Mesothelial cell of epicardium (in vitro differentiated cells): Measurements from ENCODE around the gene SUPV3L1. TPM values are rescaled to one million over a fixed set of nuclear protein-coding genes. Genes with fewer than 3 reads are reported as not detected.

ENCODE experiments used
- DNase-seq, 2 experiments: peaks; one replicate each; pipeline ENCODE4 v3.0.0; 2021; ENCODE audit warnings: low spot score in 2 of 2; ENCODE audit not compliant: unreplicated experiment in 2 of 2
- H3K27ac Mint-ChIP-seq: 2 replicates; pipeline ENCODE4 v1.8.0; 2021; ENCODE audit warnings: mixed read lengths
- H3K27me3 Mint-ChIP-seq: 2 replicates; pipeline ENCODE4 v1.8.0; 2021; ENCODE audit warnings: low read depth, mixed read lengths
- H3K36me3 Mint-ChIP-seq: 2 replicates; pipeline ENCODE4 v1.8.0; 2021; ENCODE audit warnings: mixed read lengths
- H3K4me1 Mint-ChIP-seq: 2 replicates; pipeline ENCODE4 v1.8.0; 2021; ENCODE audit warnings: mixed read lengths
- H3K4me3 Mint-ChIP-seq: 2 replicates; pipeline ENCODE4 v1.8.0; 2021; ENCODE audit warnings: mild to moderate bottlenecking, moderate library complexity, mixed read lengths
- H3K9me3 Mint-ChIP-seq: 2 replicates; pipeline ENCODE4 v1.8.0; 2021; ENCODE audit warnings: mixed read lengths
- CTCF ChIP-seq: fragments of 200-600 bp; sonication (generic); IDR thresholded peaks from one replicate; pipeline ENCODE4 v1.5.0; 2021; ENCODE audit warnings: antibody characterized with exemption; ENCODE audit not compliant: unreplicated experiment
- total RNA-seq: library from RNA; stranded (reverse); gene quantifications from 3 replicates; pipeline ENCODE4 v1.2.1, GENCODE V29; 2021

The SUPV3L1 gene
- total RNA-seq, 1 donor from 2014 or later, result 38.0 TPM

DNA sequence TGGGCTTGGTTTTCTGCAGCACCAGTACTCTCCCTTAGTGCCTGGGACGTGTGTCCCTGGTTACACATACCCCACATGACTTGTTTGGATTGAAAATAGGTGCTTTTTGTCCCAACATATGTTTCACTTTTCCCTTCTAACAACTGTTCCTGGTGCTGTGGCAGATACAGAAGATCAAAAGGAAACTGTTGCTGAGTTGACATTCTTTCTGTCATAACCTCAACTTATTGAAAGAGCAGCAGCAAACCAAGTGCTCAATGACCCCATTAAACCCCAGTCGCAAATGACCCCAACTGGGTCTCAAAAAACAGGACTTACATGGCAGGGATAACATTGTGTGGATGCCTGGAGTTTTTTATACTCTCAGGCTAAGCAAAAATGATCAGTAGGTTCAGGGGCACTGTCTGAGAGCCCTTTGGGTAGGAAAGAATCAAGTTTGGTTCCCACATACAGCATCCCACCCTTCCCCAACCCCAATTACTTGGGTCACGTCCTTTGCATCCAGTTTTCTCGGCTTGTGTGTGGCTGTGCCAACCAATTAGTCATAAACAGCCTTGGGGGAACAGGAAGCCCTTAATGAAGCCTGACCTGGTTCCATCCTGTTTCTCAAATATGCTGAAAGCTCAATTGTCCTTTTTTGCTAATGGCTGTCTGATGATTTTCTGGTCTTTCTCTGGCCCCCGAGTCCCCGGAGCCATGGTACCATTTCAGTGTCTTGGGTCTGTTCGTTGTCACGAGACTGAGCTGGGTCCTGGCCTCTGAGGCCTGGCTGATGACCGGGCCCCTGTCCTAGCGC lies 45.0 kb downstream of the SUPV3L1 start:
- no peak overlapping the region for H3K27ac Mint-ChIP-seq

DNA sequence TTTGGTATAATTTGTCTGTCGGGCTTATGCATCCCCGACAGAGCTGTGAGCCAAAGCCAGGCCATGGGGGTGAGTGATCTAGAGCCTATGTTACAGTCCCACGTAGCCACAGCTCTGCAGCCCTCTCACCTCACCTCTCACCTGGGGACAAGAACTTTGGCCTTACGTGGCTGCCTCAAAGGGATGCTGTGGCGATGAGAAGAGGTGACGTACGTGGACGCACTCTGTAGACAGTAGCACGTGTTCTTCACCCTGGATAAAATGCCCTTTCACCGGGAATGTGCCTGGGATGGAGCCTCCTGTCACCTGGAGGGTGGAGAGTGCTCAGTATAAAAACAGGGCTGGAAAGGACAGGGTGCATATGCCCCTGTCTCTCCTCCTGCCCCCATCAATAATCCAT lies 45.6 kb downstream of the SUPV3L1 start:
- no peaks in the 10 kb centered on the region for H3K9me3 Mint-ChIP-seq
- H3K36me3 Mint-ChIP-seq, result no peaks in the 10 kb centered on the region
- H3K4me1 Mint-ChIP-seq, result no peaks in the 10 kb centered on the region
- peaks cover 2% of the 10 kb centered on the region for H3K27me3 Mint-ChIP-seq
- no peak overlapping the region for H3K27ac Mint-ChIP-seq
- no peak for TF ChIP-seq CTCF
- no peak overlapping the region for H3K4me3 Mint-ChIP-seq
- no peak for DNase-seq

More for the DNA sequence above, 45.0 kb downstream of the SUPV3L1 start:
- Mint-ChIP-seq H3K9me3 (no peaks in the 10 kb centered on the region), H3K27me3 (peaks cover 2% of the 10 kb centered on the region), H3K4me1 (no peaks in the 10 kb centered on the region), H3K36me3 (no peaks in the 10 kb centered on the region), H3K4me3 (no peak overlapping the region)
- no peak for TF ChIP-seq CTCF
- no peak for DNase-seq

DNA sequence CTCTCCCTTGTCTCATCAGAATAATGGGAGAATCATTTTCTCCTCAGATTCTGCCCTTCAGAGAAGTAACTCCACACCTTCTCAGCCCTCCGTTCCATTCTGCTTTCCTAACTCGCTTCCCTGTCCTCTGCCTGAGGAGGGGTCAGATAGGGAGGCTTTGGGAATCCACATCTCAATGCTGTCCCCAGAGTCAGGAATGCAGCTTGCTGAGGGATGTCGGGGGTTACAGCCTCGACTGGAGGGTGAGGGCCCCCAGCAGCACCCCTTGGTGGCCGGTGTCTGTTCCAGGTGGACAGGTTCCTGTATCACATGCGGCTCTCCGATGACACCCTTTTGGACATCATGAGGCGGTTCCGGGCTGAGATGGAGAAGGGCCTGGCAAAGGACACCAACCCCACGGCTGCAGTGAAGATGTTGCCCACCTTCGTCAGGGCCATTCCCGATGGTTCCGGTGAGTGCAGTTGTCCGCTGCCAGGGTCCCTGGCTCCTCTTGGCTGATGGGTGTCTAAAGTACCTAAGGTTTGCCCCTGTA lies 47.0 kb downstream of the SUPV3L1 start:
- H3K9me3 Mint-ChIP-seq, result no peaks in the 10 kb centered on the region
- H3K4me1 Mint-ChIP-seq, result no peaks in the 10 kb centered on the region

GRCh38 chr10:69228151-69228550 lies 48.1 kb downstream of the SUPV3L1 start:
- Mint-ChIP-seq H3K27me3 (peaks cover 3% of the 10 kb centered on the region), H3K4me3 (no peak overlapping the region), H3K9me3 (no peaks in the 10 kb centered on the region), H3K4me1 (peaks cover 11% of the 10 kb centered on the region), H3K36me3 (no peaks in the 10 kb centered on the region), H3K27ac (no peak overlapping the region)
- DNase-seq, result no peak
- no peak for TF ChIP-seq CTCF

More for the DNA sequence above, 47.0 kb downstream of the SUPV3L1 start:
- Mint-ChIP-seq H3K27ac (no peak overlapping the region), H3K27me3 (peaks cover 3% of the 10 kb centered on the region), H3K4me3 (no peak overlapping the region), H3K36me3 (no peaks in the 10 kb centered on the region)
- no peak for TF ChIP-seq CTCF
- DNase-seq, result no peak

DNA sequence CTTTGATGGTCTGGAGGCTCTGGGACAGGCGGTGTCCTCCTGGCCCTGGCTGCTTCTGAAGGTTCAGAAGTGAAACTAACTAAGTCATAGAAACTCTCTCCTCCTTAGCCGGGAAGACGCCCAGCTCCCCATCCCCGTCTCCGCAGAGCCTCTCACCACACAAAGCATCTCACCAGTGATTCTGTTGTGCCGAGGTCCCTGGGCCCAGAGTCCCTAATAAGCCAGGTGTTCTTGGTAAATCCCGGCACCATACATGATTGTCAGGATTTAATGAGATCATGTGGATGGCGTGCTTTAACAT lies 49.5 kb downstream of the SUPV3L1 start:
- Mint-ChIP-seq H3K4me3 (no peak overlapping the region), H3K36me3 (no peaks in the 10 kb centered on the region), H3K27ac (no peak overlapping the region), H3K9me3 (no peaks in the 10 kb centered on the region), H3K27me3 (peaks cover 3% of the 10 kb centered on the region), H3K4me1 (peaks cover 13% of the 10 kb centered on the region)
- DNase-seq, result no peak
- no peak for TF ChIP-seq CTCF

- H3K4me1 Mint-ChIP-seq, result peaks cover 13% of the 10 kb centered on the region
- no peak for DNase-seq
- H3K9me3 Mint-ChIP-seq, result no peaks in the 10 kb centered on the region
- H3K36me3 Mint-ChIP-seq, result no peaks in the 10 kb centered on the region
- H3K27me3 Mint-ChIP-seq, result peaks cover 3% of the 10 kb centered on the region
- TF ChIP-seq CTCF, result no peak
- no peak overlapping the region for H3K4me3 Mint-ChIP-seq
- H3K27ac Mint-ChIP-seq, result no peak overlapping the region
Observed at GRCh38 chr10:69230128-69230527, 50.1 kb downstream of the SUPV3L1 start.
